Measurements from ENCODE around the gene PNRC1.

PNRC1 gene

DNA sequence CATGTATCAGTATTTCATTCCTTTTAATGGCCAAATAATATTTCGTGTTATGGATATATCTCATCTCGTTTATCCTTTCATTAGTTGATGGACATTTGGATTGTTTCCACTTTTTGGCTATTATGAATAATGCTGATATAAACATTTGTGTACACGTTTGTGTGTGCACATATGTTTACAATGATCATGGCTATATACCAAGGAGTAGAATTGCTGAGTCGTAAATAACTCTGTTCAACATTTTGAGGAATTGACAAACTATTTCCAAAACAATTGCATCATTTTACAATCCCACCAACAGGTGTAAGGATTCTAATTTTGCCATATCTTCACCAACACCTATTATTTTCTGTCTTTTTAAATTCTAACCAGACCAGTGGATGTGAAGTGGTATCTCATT is 26.3 kb upstream of the PNRC1 start:
- Histone ChIP-seq H3K36me3 (ENCODE audit: insufficient read depth, low read length) (no peaks in the 10 kb centered on the region), H3K27me3 (ENCODE audit: insufficient read depth, low read length, poor library complexity) (no peaks in the 10 kb centered on the region), H2AFZ (ENCODE audit: low read depth, low read length) (no peak overlapping the region), H3K27ac (ENCODE audit: low read length) (no peak overlapping the region), H4K20me1 (ENCODE audit: insufficient read depth, low read length) (no peaks in the 10 kb centered on the region), H3K4me3 (ENCODE audit: low read depth in 1 of 2, low read length in 2 of 2) (no peak overlapping the region), H3K4me1 (ENCODE audit: insufficient read depth, low read length) (no peaks in the 10 kb centered on the region), H3K9ac (ENCODE audit: low read depth, low read length) (no peak overlapping the region), H3K79me2 (ENCODE audit: insufficient read depth, low read length) (no peaks in the 10 kb centered on the region), H3K4me2 (ENCODE audit: insufficient read depth, low read length) (no peak overlapping the region), H3K9me3 (ENCODE audit: insufficient read depth, low read length, severe bottlenecking) (no peaks in the 10 kb centered on the region)
- no peak for DNase-seq
- no peak for TF ChIP-seq EZH2 (IDR thresholded peaks at IDR 0.05; ENCODE audit: borderline replicate concordance, low read depth, low read length, severe bottlenecking)
- TF ChIP-seq, protein P1, sequence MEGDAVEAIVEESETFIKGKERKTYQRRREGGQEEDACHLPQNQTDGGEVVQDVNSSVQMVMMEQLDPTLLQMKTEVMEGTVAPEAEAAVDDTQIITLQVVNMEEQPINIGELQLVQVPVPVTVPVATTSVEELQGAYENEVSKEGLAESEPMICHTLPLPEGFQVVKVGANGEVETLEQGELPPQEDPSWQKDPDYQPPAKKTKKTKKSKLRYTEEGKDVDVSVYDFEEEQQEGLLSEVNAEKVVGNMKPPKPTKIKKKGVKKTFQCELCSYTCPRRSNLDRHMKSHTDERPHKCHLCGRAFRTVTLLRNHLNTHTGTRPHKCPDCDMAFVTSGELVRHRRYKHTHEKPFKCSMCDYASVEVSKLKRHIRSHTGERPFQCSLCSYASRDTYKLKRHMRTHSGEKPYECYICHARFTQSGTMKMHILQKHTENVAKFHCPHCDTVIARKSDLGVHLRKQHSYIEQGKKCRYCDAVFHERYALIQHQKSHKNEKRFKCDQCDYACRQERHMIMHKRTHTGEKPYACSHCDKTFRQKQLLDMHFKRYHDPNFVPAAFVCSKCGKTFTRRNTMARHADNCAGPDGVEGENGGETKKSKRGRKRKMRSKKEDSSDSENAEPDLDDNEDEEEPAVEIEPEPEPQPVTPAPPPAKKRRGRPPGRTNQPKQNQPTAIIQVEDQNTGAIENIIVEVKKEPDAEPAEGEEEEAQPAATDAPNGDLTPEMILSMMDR (IDR thresholded peaks at IDR 0.05; ENCODE audit: borderline replicate concordance, extremely low read depth, low read length, poor library complexity, severe bottlenecking), result no peak
- ATAC-seq (ENCODE audit: insufficient read depth, low read depth), result no peak

GRCh38 chr6:89057759-89058158 is 22.8 kb upstream of the PNRC1 start:
- Histone ChIP-seq H3K9me3 (ENCODE audit: insufficient read depth, low read length, severe bottlenecking) (no peaks in the 10 kb centered on the region), H4K20me1 (ENCODE audit: insufficient read depth, low read length) (no peaks in the 10 kb centered on the region), H3K9ac (ENCODE audit: low read depth, low read length) (no peak overlapping the region), H3K4me3 (ENCODE audit: low read depth in 1 of 2, low read length in 2 of 2) (no peak overlapping the region), H3K4me1 (ENCODE audit: insufficient read depth, low read length) (no peaks in the 10 kb centered on the region), H3K4me2 (ENCODE audit: insufficient read depth, low read length) (no peak overlapping the region), H3K27ac (ENCODE audit: low read length) (no peak overlapping the region), H3K27me3 (ENCODE audit: insufficient read depth, low read length, poor library complexity) (no peaks in the 10 kb centered on the region), H2AFZ (ENCODE audit: low read depth, low read length) (no peak overlapping the region), H3K79me2 (ENCODE audit: insufficient read depth, low read length) (no peaks in the 10 kb centered on the region), H3K36me3 (ENCODE audit: insufficient read depth, low read length) (no peaks in the 10 kb centered on the region)
- DNase-seq (no peak), ATAC-seq (ENCODE audit: insufficient read depth, low read depth) (no peak)
- no peak for TF ChIP-seq EZH2 (IDR thresholded peaks at IDR 0.05; ENCODE audit: borderline replicate concordance, low read depth, low read length, severe bottlenecking)
- TF ChIP-seq, protein P1 (IDR thresholded peaks at IDR 0.05; ENCODE audit: borderline replicate concordance, extremely low read depth, low read length, poor library complexity, severe bottlenecking), result no peak

DNA sequence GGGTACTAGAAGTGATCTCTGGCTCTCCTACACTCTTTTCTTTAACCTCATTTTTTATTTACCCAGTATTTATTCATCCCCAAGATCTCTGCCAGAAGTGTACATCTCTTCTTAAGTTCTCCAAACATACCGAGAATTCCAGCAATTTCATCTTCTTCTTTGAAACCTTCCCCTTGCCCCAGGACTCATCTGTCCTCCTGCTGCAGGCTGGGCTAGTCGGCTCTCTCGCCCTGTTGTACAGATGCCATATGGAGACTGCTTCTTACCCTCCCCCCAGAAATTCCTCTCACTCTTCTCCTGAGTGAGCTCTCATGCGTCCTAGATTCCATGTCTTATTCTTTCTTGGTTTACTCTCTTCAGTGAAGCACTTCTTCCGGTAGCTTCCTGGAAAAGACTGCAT is 21.9 kb upstream of the PNRC1 start:
- no peak overlapping the region for H2AFZ ChIP-seq (ENCODE audit: low read depth, low read length)
- DNase-seq (no peak), ATAC-seq (ENCODE audit: insufficient read depth, low read depth) (no peak)
- no peak for TF ChIP-seq EZH2 (IDR thresholded peaks at IDR 0.05; ENCODE audit: borderline replicate concordance, low read depth, low read length, severe bottlenecking)
- TF ChIP-seq, protein P1 (IDR thresholded peaks at IDR 0.05; ENCODE audit: borderline replicate concordance, extremely low read depth, low read length, poor library complexity, severe bottlenecking), result no peak
- no peak overlapping the region for H3K27ac ChIP-seq (ENCODE audit: low read length)
- H3K4me1 ChIP-seq (ENCODE audit: insufficient read depth, low read length), result no peaks in the 10 kb centered on the region
- H3K9ac ChIP-seq (ENCODE audit: low read depth, low read length), result no peak overlapping the region
- H3K79me2 ChIP-seq (ENCODE audit: insufficient read depth, low read length), result no peaks in the 10 kb centered on the region
- no peaks in the 10 kb centered on the region for H3K9me3 ChIP-seq (ENCODE audit: insufficient read depth, low read length, severe bottlenecking)
- H3K27me3 ChIP-seq (ENCODE audit: insufficient read depth, low read length, poor library complexity), result no peaks in the 10 kb centered on the region
- no peak overlapping the region for H3K4me2 ChIP-seq (ENCODE audit: insufficient read depth, low read length)
- H4K20me1 ChIP-seq (ENCODE audit: insufficient read depth, low read length), result no peaks in the 10 kb centered on the region
- H3K36me3 ChIP-seq (ENCODE audit: insufficient read depth, low read length), result no peaks in the 10 kb centered on the region
- no peak overlapping the region for H3K4me3 ChIP-seq (ENCODE audit: low read depth in 1 of 2, low read length in 2 of 2)

DNA sequence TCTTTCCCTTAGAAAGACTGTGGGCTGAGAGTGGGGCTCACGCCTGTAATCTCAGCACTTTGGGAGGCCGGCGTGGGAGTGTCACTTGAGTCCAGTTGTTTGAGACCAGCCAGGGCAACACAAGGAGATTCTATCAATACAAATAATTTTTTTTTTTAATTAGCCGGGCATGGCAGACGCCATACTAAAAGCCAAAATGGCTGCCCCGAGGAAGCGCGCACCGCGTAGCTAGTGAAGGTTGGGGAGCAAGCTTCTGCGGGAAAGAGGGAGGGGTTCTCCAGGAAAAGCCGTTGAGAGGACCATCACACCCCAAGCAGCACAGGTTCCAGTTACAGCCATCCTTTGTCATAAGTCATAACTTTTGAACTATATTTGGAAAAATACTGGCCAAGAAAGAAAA is 21.3 kb upstream of the PNRC1 start:
- Histone ChIP-seq H3K4me3 (ENCODE audit: low read depth in 1 of 2, low read length in 2 of 2) (no peak overlapping the region), H3K79me2 (ENCODE audit: insufficient read depth, low read length) (no peaks in the 10 kb centered on the region), H2AFZ (ENCODE audit: low read depth, low read length) (no peak overlapping the region), H3K27me3 (ENCODE audit: insufficient read depth, low read length, poor library complexity) (no peaks in the 10 kb centered on the region), H3K4me2 (ENCODE audit: insufficient read depth, low read length) (no peak overlapping the region), H3K4me1 (ENCODE audit: insufficient read depth, low read length) (no peaks in the 10 kb centered on the region), H3K36me3 (ENCODE audit: insufficient read depth, low read length) (no peaks in the 10 kb centered on the region), H3K9ac (ENCODE audit: low read depth, low read length) (no peak overlapping the region), H3K27ac (ENCODE audit: low read length) (no peak overlapping the region), H3K9me3 (ENCODE audit: insufficient read depth, low read length, severe bottlenecking) (no peaks in the 10 kb centered on the region), H4K20me1 (ENCODE audit: insufficient read depth, low read length) (no peaks in the 10 kb centered on the region)
- TF ChIP-seq, protein P1 (IDR thresholded peaks at IDR 0.05; ENCODE audit: borderline replicate concordance, extremely low read depth, low read length, poor library complexity, severe bottlenecking), result no peak
- TF ChIP-seq EZH2 (IDR thresholded peaks at IDR 0.05; ENCODE audit: borderline replicate concordance, low read depth, low read length, severe bottlenecking), result no peak
- ATAC-seq (ENCODE audit: insufficient read depth, low read depth), result no peak
- no peak for DNase-seq

Measured in DND-41 (cell line).